TTC549 (cell line): ENCODE measurements around the gene ZNF775.

Experiments
- FAIRE-seq: peaks from 2 replicates; lab custom pipeline; 2012; peaks lifted over from hg19 to GRCh38; lab: Jason Lieb, UNC

ZNF775 gene

GRCh38 chr7:150369748-150370501 lies 9.2 kb upstream of the ZNF775 start:
- no peak for FAIRE-seq

- FAIRE-seq: no peak
Observed at GRCh38 chr7:150370612-150371071, 8.5 kb upstream of the ZNF775 start.

GRCh38 chr7:150371131-150371995 lies 7.8 kb upstream of the ZNF775 start:
- FAIRE-seq: no peak

GRCh38 chr7:150371996-150372270 lies 7.2 kb upstream of the ZNF775 start:
- no peak for FAIRE-seq

GRCh38 chr7:150372271-150373048 lies 6.7 kb upstream of the ZNF775 start:
- FAIRE-seq: no peak

- FAIRE-seq: no peak
Observed at GRCh38 chr7:150373049-150373801, 5.9 kb upstream of the ZNF775 start.

GRCh38 chr7:150374026-150374425 lies 5.1 kb upstream of the ZNF775 start:
- FAIRE-seq: no peak

GRCh38 chr7:150374472-150374871 lies 4.7 kb upstream of the ZNF775 start:
- FAIRE-seq: no peak

GRCh38 chr7:150375662-150376521 lies 3.2 kb upstream of the ZNF775 start:
- FAIRE-seq: no peak

GRCh38 chr7:150376560-150376959 lies 2.6 kb upstream of the ZNF775 start:
- no peak for FAIRE-seq

- FAIRE-seq: no peak
Observed at GRCh38 chr7:150377196-150377595, 1.9 kb upstream of the ZNF775 start.

GRCh38 chr7:150377635-150378034 lies 1.5 kb upstream of the ZNF775 start:
- no peak for FAIRE-seq

GRCh38 chr7:150378115-150378852 lies 846 bp upstream of the ZNF775 start:
- no peak for FAIRE-seq

- FAIRE-seq: no peak
Observed at GRCh38 chr7:150379441-150380379, 580 bp downstream of the ZNF775 start.

GRCh38 chr7:150380463-150380862 lies 1.3 kb downstream of the ZNF775 start:
- FAIRE-seq: no peak

- FAIRE-seq: no peak
Observed at GRCh38 chr7:150381096-150381495, 2.0 kb downstream of the ZNF775 start.

GRCh38 chr7:150381785-150382122 lies 2.6 kb downstream of the ZNF775 start:
- no peak for FAIRE-seq

GRCh38 chr7:150382123-150382843 lies 3.2 kb downstream of the ZNF775 start:
- no peak for FAIRE-seq

GRCh38 chr7:150382844-150383225 lies 3.7 kb downstream of the ZNF775 start:
- FAIRE-seq: no peak
